Omental fat pad (tissue), 4 donors: ENCODE measurements around the gene IPO4. TPM values are rescaled to one million over a fixed set of nuclear protein-coding genes. Genes with fewer than 3 reads are reported as not detected.
A peak's percentile ranks its signal among the peaks of the same experiment; 100 is the strongest.

Experiments used
- ATAC-seq: fragments of 150-250 bp; one replicate; pipeline ENCODE4 v1.9.1; 2016; ENCODE audit warnings: mild to moderate bottlenecking, moderate library complexity; ENCODE audit not compliant: low FRiP score
- DNase-seq: peaks from one replicate; pipeline ENCODE4 v3.0.0-alpha.2; 2019; ENCODE audit warnings: low spot score
- total RNA-seq, 4 donors: library from RNA; depleted of rRNA; stranded (reverse); fragments of >200 nt; gene quantifications; one replicate each; pipeline ENCODE4 v1.1.0, GENCODE V29; 2016
- TF ChIP-seq, protein P1 (sequence below), 3 donors: fragments of 450-650 bp; IDR thresholded peaks; one replicate each; pipeline ENCODE4 v1.5.1; 2016 to 2017; ENCODE audit warnings: antibody characterized with exemption in 3 of 3, mild to moderate bottlenecking in 3 of 3, moderate library complexity in 2 of 3

The IPO4 gene
- total RNA-seq, 4 donors from 2014 or later: 24.1 to 108 (median 34.4) TPM

DNA sequence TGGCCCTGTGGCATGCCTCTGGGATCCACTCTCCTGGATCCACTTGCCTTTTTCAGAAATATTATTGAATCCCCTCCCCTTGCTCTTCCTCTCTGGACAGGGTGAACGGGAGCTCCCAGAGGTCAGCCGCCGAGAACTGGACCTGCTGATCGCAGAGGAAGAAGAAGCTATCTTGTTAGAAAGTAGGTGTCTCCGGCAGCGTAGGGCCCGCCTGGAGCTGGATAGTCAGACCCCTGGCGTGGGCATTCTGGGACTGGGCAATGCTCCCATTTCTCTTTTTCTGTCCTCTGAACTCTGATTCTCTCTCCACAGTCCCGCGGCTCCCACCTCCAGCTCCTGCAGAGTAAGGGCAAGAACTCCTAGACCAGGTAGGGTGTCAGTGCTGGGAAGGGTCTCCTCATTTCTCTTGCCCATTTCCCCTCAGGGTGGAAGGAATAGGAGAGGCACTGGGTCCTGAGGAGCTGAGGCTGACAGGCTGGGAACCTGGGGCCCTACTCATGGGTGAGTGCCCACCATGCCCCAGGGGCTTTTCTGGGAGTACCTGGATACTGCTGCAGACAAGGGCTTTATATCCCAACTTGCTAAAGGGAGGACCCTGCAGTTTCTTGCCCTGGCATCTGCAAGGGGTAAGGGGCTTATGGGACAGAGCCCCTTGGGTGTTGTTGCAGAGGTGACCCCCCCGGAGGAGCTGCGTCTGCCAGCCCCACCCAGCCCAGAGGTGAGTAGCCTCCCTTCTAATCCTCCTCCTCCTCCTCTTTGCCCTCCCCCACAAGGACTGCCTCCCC lies 11.4 kb downstream of the IPO4 start:
- ATAC-seq (no peak), DNase-seq (no peak)
- TF ChIP-seq, protein P1, sequence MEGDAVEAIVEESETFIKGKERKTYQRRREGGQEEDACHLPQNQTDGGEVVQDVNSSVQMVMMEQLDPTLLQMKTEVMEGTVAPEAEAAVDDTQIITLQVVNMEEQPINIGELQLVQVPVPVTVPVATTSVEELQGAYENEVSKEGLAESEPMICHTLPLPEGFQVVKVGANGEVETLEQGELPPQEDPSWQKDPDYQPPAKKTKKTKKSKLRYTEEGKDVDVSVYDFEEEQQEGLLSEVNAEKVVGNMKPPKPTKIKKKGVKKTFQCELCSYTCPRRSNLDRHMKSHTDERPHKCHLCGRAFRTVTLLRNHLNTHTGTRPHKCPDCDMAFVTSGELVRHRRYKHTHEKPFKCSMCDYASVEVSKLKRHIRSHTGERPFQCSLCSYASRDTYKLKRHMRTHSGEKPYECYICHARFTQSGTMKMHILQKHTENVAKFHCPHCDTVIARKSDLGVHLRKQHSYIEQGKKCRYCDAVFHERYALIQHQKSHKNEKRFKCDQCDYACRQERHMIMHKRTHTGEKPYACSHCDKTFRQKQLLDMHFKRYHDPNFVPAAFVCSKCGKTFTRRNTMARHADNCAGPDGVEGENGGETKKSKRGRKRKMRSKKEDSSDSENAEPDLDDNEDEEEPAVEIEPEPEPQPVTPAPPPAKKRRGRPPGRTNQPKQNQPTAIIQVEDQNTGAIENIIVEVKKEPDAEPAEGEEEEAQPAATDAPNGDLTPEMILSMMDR (IDR thresholded peaks at IDR 0.05): no peak

DNA sequence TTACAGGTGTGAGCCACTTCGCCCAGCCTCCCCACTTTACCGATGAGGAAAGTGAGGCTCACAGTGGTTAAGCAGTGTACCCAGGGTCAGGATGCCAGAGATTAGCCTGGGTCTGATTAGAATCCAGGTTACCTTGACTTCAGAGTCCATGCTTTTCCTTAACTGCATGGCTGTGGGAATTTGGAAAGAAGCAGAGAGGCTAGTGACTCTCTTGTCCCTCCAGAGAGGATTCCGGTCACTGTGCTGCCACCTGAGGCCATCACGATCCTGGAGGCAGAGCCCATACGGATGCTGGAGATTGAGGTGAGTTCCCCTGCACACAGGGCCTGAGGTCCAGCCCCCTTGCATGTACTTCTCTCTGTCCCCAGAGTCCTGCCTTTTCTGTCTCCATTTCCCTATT lies 12.0 kb downstream of the IPO4 start:
- DNase-seq (no peak), ATAC-seq (no peak)
- TF ChIP-seq, protein P1 (IDR thresholded peaks at IDR 0.05): no peak

DNA sequence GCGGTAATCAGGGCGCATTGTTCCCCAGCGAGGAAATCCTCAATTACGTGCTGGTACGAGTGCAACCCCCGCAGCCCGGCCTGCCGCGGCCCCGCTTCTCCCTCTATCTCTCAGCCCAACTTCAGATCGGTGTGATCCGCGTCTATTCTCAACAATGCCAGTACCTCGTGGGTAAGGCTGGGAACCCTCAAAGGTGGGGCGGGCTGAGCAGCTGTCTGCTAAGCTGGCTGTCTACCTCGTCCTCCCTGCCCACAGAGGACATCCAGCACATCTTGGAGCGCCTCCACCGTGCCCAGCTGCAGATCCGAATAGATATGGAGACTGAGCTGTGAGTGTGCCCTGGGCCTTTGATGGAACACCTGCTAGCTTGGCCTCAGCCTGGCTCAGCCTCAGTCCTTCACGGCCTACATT lies 15.7 kb downstream of the IPO4 start:
- TF ChIP-seq, protein P1 (IDR thresholded peaks at IDR 0.05): no peak
- DNase-seq: no peak
- ATAC-seq: no peak

DNA sequence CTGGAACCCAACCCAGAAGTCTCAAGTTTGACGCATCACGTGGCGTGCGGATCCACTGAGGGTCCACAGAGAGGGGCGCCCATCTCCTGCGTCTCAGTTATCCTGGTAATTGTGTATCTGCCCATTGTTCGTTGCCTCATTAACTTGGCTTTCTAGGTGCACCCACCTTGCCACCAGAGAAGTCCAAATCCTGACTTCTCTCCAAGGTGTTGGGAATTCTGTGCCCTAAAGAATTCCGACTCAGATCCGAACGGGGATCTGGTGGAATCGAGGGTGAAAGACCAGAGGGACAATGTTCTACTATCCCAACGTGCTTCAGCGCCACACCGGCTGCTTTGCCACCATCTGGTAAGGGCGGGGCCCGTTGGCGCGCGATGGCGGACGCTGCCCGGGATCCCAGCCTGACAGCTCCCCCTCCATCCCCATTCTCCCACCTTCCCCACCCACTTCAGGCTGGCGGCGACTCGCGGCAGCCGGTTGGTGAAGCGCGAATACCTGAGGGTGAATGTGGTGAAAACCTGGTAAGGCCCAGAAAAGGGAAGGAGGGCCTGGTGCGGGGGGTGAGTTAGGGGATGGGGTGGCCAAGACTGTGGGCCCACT lies 16.3 kb downstream of the IPO4 start:
- TF ChIP-seq, protein P1 (IDR thresholded peaks at IDR 0.05): no peak
- DNase-seq (no peak), ATAC-seq (peak; percentile 2)

DNA sequence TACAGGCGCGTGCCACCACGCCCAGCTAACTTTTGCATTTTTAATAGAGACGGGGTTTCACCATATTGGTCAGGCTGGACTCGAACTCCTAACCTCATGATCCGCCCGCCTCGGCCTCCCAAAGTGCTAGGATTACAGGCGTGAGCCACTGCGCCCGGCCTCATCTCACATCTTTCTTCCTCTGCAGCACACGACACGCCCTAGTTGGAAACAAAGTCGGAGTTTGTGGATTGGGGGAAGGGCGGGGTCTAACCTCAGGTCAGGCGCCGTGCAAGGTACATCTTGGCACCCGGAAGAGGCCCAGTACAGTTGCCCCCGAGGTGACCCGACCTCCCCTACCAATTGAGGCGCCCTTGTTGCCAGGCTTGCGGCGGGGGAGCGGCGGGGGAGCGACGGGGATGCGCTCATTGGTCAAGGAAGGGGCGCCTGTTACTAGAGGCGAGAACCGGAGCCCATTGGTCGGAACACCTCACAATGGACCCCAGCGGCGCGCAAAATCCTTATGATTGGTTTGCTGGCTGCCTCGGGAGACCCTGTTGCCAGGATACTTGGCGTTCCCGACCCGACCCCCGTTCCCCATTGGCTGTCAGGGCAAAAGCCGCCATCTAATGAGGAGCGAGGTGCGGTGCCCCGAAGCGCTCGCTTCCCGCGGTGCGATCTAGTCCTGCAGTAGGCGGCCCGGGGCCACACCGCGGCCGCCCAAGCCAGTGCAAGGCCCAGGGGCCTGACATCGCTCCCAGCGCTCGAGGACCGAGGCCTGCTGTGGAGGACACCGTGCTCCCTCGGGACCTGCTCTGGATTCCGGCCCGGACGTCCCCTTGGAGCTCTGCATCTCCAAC lies 17.0 kb downstream of the IPO4 start, which contains the start of gene REC8:
Gene REC8 (plus strand): TSS at position 659 of the 839 bp plus-strand sequence. CDS start 473 bp downstream, outside the sequence.
- DNase-seq (peak; percentile 46), ATAC-seq (peak; percentile 92)
- TF ChIP-seq, protein P1 (IDR thresholded peaks at IDR 0.05): no peak

DNA sequence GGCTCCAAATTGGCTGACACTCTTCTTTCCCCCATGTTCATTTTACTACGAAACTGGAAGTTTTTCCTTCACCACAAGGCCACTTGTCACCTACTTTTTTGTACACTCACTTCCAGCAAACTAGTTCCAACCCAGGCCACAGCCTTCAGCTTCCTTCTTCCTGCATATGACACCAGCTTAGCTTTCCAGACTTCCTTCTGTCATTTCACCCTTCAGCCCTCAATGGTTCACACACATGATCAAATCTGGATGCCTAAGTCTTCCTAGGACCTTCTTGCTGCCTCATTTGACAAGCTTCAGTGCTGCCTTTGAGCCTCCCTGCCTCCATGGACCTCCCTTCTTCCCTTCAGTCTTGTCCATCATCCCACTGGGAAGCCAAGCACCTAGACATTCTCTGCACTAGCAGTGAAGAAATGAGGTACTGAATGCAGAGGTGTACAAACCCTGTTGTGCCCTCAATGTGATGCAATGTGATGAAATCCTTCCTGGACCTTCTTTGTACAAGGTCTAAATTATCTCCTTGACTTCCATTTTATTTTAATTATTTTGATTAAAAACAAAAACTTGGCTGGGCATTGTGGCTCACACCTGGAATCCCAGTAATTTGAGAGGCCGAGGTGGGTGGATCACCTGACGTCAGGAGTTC lies 21.0 kb downstream of the IPO4 start:
- no peak for ATAC-seq
- no peak for DNase-seq
- TF ChIP-seq, protein P1 (IDR thresholded peaks at IDR 0.05): no peak
